Measurements from ENCODE around the gene GPM6B. TPM values are rescaled to one million over a fixed set of nuclear protein-coding genes. Genes with fewer than 3 reads are reported as not detected.

Gene GPM6B
- total and polyA plus RNA-seq, 2 donors from 2014 or later = 6.3 to 16.0 TPM

- intact Hi-C loops (cut with DNase I) = no loop called here
- FAIRE-seq = no peak
Measured at GRCh38 chrX:13843150-13843721, 26.3 kb upstream of the GPM6B start.

GRCh38 chrX:13840121-13840520 is 23.2 kb upstream of the GPM6B start:
- FAIRE-seq (no peak), DNase-seq (no peak)
- Histone ChIP-seq H3K9me3 (ENCODE audit: control insufficient read depth in 2 of 3, insufficient read depth in 1 of 3, low read length in 3 of 3) (no peaks in the 10 kb centered on the region), H3K4me3 (ENCODE audit: low read length in 3 of 3) (no peak overlapping the region), H3K9ac (ENCODE audit: low read length in 3 of 3) (no peak overlapping the region), H3K27me3 (ENCODE audit: control insufficient read depth, insufficient read depth, low read length) (peaks cover 6% of the 10 kb centered on the region), H3K27ac (ENCODE audit: low read depth in 2 of 2, low read length in 2 of 2) (no peak overlapping the region), H3K36me3 (ENCODE audit: control insufficient read depth in 2 of 3, insufficient read depth in 3 of 3, low read length in 3 of 3) (no peaks in the 10 kb centered on the region), H3K4me1 (ENCODE audit: control insufficient read depth in 2 of 3, insufficient read depth in 2 of 3, low read depth in 1 of 3, low read length in 3 of 3) (no peaks in the 10 kb centered on the region)
- intact Hi-C loops (cut with DNase I) = no loop called here
- TF ChIP-seq CTCF (IDR thresholded peaks at IDR 0.05; ENCODE audit: borderline replicate concordance, extremely low read depth, insufficient read depth) = no peak

More at GRCh38 chrX:13843150-13843721, 26.3 kb upstream of the GPM6B start:
- Histone ChIP-seq H3K36me3 (ENCODE audit: control insufficient read depth in 2 of 3, insufficient read depth in 3 of 3, low read length in 3 of 3) (no peaks in the 10 kb centered on the region), H3K27ac (ENCODE audit: low read depth in 2 of 2, low read length in 2 of 2) (no peak overlapping the region), H3K4me3 (ENCODE audit: low read length in 3 of 3) (no peak overlapping the region), H3K9ac (ENCODE audit: low read length in 3 of 3) (no peak overlapping the region), H3K4me1 (ENCODE audit: control insufficient read depth in 2 of 3, insufficient read depth in 2 of 3, low read depth in 1 of 3, low read length in 3 of 3) (no peaks in the 10 kb centered on the region), H3K9me3 (ENCODE audit: control insufficient read depth in 2 of 3, insufficient read depth in 1 of 3, low read length in 3 of 3) (no peaks in the 10 kb centered on the region), H3K27me3 (ENCODE audit: control insufficient read depth, insufficient read depth, low read length) (peaks cover 3% of the 10 kb centered on the region)
- DNase-seq = no peak
- no peak for TF ChIP-seq CTCF (IDR thresholded peaks at IDR 0.05; ENCODE audit: borderline replicate concordance, extremely low read depth, insufficient read depth)

- DNase-seq (no peak), FAIRE-seq (no peak)
- no peak for TF ChIP-seq CTCF (IDR thresholded peaks at IDR 0.05; ENCODE audit: borderline replicate concordance, extremely low read depth, insufficient read depth)
- intact Hi-C loops (cut with DNase I) = no loop called here
- Histone ChIP-seq H3K27me3 (ENCODE audit: control insufficient read depth, insufficient read depth, low read length) (peaks cover 6% of the 10 kb centered on the region), H3K4me3 (ENCODE audit: low read length in 3 of 3) (no peak overlapping the region), H3K27ac (ENCODE audit: low read depth in 2 of 2, low read length in 2 of 2) (no peak overlapping the region), H3K9ac (ENCODE audit: low read length in 3 of 3) (no peak overlapping the region), H3K36me3 (ENCODE audit: control insufficient read depth in 2 of 3, insufficient read depth in 3 of 3, low read length in 3 of 3) (no peaks in the 10 kb centered on the region), H3K4me1 (ENCODE audit: control insufficient read depth in 2 of 3, insufficient read depth in 2 of 3, low read depth in 1 of 3, low read length in 3 of 3) (no peaks in the 10 kb centered on the region), H3K9me3 (ENCODE audit: control insufficient read depth in 2 of 3, insufficient read depth in 1 of 3, low read length in 3 of 3) (no peaks in the 10 kb centered on the region)
Measured at GRCh38 chrX:13837290-13837745, 20.4 kb upstream of the GPM6B start.

DNA sequence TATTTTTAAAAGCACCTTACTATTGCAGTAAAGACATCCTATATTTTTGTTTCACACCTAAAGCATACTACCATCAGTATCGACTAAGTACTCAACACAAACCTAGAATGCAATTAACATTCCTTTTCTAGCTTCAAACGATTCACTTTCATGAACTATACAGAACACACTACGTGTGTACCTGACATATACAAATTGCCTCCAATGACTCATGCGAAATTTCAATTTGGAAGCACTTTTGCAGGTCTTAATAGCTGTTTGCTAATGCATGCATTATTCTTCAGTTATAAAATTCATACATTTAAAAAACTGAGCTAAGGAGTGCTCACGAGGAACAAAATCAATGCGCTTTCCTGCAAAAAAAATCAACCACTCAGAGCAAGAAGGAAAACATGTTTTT is 19.7 kb upstream of the GPM6B start:
- no peak overlapping the region for H3K27ac ChIP-seq (ENCODE audit: low read depth in 2 of 2, low read length in 2 of 2)
- no peaks in the 10 kb centered on the region for H3K36me3 ChIP-seq (ENCODE audit: control insufficient read depth in 2 of 3, insufficient read depth in 3 of 3, low read length in 3 of 3)
- no peak for FAIRE-seq
- H3K9me3 ChIP-seq (ENCODE audit: control insufficient read depth in 2 of 3, insufficient read depth in 1 of 3, low read length in 3 of 3) = no peaks in the 10 kb centered on the region
- TF ChIP-seq CTCF (IDR thresholded peaks at IDR 0.05; ENCODE audit: borderline replicate concordance, extremely low read depth, insufficient read depth) = no peak
- no peak for DNase-seq
- H3K9ac ChIP-seq (ENCODE audit: low read length in 3 of 3) = no peak overlapping the region
- H3K4me1 ChIP-seq (ENCODE audit: control insufficient read depth in 2 of 3, insufficient read depth in 2 of 3, low read depth in 1 of 3, low read length in 3 of 3) = no peaks in the 10 kb centered on the region
- H3K27me3 ChIP-seq (ENCODE audit: control insufficient read depth, insufficient read depth, low read length) = peaks cover 7% of the 10 kb centered on the region
- intact Hi-C loops (cut with DNase I) = no loop called here
- no peak overlapping the region for H3K4me3 ChIP-seq (ENCODE audit: low read length in 3 of 3)
